ENCODE measurements around the gene SLC10A6.

DNA sequence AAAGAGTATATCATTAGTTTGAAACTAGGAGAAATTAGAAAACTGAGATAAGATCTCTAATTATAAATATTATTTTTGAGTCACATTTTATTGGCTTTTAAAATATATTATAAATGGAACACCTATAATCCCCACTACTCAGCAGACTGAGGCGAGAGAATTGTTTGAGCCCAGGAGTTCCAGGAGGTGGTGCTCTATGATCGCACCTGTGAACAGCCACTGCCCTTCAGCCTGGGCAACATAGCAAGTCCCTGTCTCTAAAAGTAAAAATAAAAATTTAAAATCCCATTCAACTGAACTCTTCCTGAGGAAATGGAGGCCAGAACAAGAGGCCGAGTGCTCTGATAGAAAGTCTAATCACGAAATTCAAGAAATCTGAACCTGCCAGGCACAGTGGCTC, 49.4 kb upstream of the SLC10A6 start:
- TF ChIP-seq EZH2 (optimal IDR thresholded peaks at IDR 0.05; ENCODE audit: low read depth, low read length): no peak
- TF ChIP-seq, protein P1, sequence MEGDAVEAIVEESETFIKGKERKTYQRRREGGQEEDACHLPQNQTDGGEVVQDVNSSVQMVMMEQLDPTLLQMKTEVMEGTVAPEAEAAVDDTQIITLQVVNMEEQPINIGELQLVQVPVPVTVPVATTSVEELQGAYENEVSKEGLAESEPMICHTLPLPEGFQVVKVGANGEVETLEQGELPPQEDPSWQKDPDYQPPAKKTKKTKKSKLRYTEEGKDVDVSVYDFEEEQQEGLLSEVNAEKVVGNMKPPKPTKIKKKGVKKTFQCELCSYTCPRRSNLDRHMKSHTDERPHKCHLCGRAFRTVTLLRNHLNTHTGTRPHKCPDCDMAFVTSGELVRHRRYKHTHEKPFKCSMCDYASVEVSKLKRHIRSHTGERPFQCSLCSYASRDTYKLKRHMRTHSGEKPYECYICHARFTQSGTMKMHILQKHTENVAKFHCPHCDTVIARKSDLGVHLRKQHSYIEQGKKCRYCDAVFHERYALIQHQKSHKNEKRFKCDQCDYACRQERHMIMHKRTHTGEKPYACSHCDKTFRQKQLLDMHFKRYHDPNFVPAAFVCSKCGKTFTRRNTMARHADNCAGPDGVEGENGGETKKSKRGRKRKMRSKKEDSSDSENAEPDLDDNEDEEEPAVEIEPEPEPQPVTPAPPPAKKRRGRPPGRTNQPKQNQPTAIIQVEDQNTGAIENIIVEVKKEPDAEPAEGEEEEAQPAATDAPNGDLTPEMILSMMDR (IDR thresholded peaks at IDR 0.05; ENCODE audit: low read length): peak; percentile 14; the same call in 1 of the 2 replicates
